ENCODE data around the gene GRB10. TPM values are rescaled to one million over a fixed set of nuclear protein-coding genes. Genes with fewer than 3 reads are reported as not detected.
A peak's percentile ranks its signal among the peaks of the same experiment; 100 is the strongest.

Gene GRB10
- total and polyA plus RNA-seq, 2 experiments from 2014 or later = 35.0 to 154 TPM

GRCh38 chr7:50599385-50599784 lies 183.3 kb downstream of the GRB10 start:
- no peak overlapping the region for H2AFZ ChIP-seq
- DNase-seq (ENCODE audit: low spot score) (no peak), ATAC-seq (no peak)
- H3K4me3 ChIP-seq = no peak overlapping the region
- no peaks in the 10 kb centered on the region for H3K27me3 ChIP-seq (ENCODE audit: insufficient read depth)
- H3K79me2 ChIP-seq (replicated peaks; ENCODE audit: insufficient read depth) = no peaks in the 10 kb centered on the region
- no peaks in the 10 kb centered on the region for H3F3A ChIP-seq (replicated peaks; ENCODE audit: low read depth)
- H3K27me3 Mint-ChIP-seq (ENCODE audit: insufficient read depth, low read depth, poor library complexity) = peaks cover 4% of the 10 kb centered on the region
- H3K27ac Mint-ChIP-seq = 0 out of 2 replicates have a peak overlapping the region, but pooled peaks have one; percentile 1
- peaks cover 4% of the 10 kb centered on the region; the same call in 1 of the 2 replicates for H4K20me1 ChIP-seq (replicated peaks; ENCODE audit: insufficient read depth)
- H3K36me3 Mint-ChIP-seq (ENCODE audit: low read depth) = peaks cover 58% of the 10 kb centered on the region
- no peak for TF ChIP-seq ETS1 (IDR thresholded peaks at IDR 0.05)
- no peak for TF ChIP-seq EZH2phosphoT487 (IDR thresholded peaks at IDR 0.05; ENCODE audit: unreplicated experiment)
- no peak for TF ChIP-seq EZH2 (IDR thresholded peaks at IDR 0.05; ENCODE audit: low read depth, unreplicated experiment)
- TF ChIP-seq ZNF462 (CRISPR knock-in tag; IDR thresholded peaks at IDR 0.05) = no peak
- TF ChIP-seq ZNF331 (CRISPR knock-in tag; IDR thresholded peaks at IDR 0.05; ENCODE audit: low read depth) = no peak
- TF ChIP-seq, protein P1, sequence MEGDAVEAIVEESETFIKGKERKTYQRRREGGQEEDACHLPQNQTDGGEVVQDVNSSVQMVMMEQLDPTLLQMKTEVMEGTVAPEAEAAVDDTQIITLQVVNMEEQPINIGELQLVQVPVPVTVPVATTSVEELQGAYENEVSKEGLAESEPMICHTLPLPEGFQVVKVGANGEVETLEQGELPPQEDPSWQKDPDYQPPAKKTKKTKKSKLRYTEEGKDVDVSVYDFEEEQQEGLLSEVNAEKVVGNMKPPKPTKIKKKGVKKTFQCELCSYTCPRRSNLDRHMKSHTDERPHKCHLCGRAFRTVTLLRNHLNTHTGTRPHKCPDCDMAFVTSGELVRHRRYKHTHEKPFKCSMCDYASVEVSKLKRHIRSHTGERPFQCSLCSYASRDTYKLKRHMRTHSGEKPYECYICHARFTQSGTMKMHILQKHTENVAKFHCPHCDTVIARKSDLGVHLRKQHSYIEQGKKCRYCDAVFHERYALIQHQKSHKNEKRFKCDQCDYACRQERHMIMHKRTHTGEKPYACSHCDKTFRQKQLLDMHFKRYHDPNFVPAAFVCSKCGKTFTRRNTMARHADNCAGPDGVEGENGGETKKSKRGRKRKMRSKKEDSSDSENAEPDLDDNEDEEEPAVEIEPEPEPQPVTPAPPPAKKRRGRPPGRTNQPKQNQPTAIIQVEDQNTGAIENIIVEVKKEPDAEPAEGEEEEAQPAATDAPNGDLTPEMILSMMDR (conservative IDR thresholded peaks at IDR 0.05; ENCODE audit: low read depth in 2 of 2) = no peak
- TF ChIP-seq NANOG (IDR thresholded peaks at IDR 0.05; ENCODE audit: borderline replicate concordance) = no peak
- TF ChIP-seq ZNF114 (CRISPR knock-in tag; IDR thresholded peaks at IDR 0.05) = no peak
- TF ChIP-seq CREB1 (CRISPR knock-in tag; IDR thresholded peaks at IDR 0.05; ENCODE audit: low read depth) = no peak
- no peak for TF ChIP-seq REST (IDR thresholded peaks at IDR 0.05; ENCODE audit: unreplicated experiment)
- TF ChIP-seq POLR2AphosphoS5 (IDR thresholded peaks at IDR 0.05; ENCODE audit: low read depth) = no peak
- TF ChIP-seq JUNB (IDR thresholded peaks at IDR 0.05; ENCODE audit: unreplicated experiment) = no peak
- H3K4me2 ChIP-seq = no peak overlapping the region
- no peak overlapping the region for H3K4me3 Mint-ChIP-seq
- no peaks in the 10 kb centered on the region for H3K9me2 ChIP-seq (ENCODE audit: insufficient read depth)
- peaks cover 6% of the 10 kb centered on the region; the same call in 1 of the 2 replicates for H3K4me1 ChIP-seq (ENCODE audit: insufficient read depth)
- peaks cover 11% of the 10 kb centered on the region for H3K4me1 Mint-ChIP-seq
- no peak overlapping the region for H3K27ac ChIP-seq (ENCODE audit: low read depth)
- H3K36me3 ChIP-seq (ENCODE audit: insufficient read depth) = peaks cover 4% of the 10 kb centered on the region; the same call in 1 of the 2 replicates
- H3K9me3 Mint-ChIP-seq = no peaks in the 10 kb centered on the region

Data from GM23338 (cell line).